ENCODE results near the gene SNW1.

GRCh38 chr14:77809011-77809410 is 48.1 kb upstream of the SNW1 start:
- no peak for TF ChIP-seq EZH2 (IDR thresholded peaks at IDR 0.05)
- no peak for TF ChIP-seq CTCF (IDR thresholded peaks at IDR 0.05)
